ENCODE results near the gene EFNA5.

GRCh38 chr5:107523029-107523680 lies 147.6 kb downstream of the EFNA5 start:
- TF ChIP-seq CTCF (optimal IDR thresholded peaks at IDR 0.05 in 1 of 3, IDR thresholded peaks at IDR 0.05 in 1 of 3, conservative IDR thresholded peaks at IDR 0.05 in 1 of 3; ENCODE audit: extremely low read depth in 1 of 3, insufficient read depth in 2 of 3, low read length in 3 of 3) (no peak), EZH2 (IDR thresholded peaks at IDR 0.05; ENCODE audit: low read length) (no peak)

All from keratinocyte (primary cell).